ENCODE data around the gene SERPINB6.

GRCh38 chr6:2957696-2958330 is 13.6 kb downstream of the SERPINB6 start:
- TF ChIP-seq, protein P1, sequence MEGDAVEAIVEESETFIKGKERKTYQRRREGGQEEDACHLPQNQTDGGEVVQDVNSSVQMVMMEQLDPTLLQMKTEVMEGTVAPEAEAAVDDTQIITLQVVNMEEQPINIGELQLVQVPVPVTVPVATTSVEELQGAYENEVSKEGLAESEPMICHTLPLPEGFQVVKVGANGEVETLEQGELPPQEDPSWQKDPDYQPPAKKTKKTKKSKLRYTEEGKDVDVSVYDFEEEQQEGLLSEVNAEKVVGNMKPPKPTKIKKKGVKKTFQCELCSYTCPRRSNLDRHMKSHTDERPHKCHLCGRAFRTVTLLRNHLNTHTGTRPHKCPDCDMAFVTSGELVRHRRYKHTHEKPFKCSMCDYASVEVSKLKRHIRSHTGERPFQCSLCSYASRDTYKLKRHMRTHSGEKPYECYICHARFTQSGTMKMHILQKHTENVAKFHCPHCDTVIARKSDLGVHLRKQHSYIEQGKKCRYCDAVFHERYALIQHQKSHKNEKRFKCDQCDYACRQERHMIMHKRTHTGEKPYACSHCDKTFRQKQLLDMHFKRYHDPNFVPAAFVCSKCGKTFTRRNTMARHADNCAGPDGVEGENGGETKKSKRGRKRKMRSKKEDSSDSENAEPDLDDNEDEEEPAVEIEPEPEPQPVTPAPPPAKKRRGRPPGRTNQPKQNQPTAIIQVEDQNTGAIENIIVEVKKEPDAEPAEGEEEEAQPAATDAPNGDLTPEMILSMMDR (IDR thresholded peaks at IDR 0.05): no peak
- TF ChIP-seq POLR2A (IDR thresholded peaks at IDR 0.05): no peak
